Natural killer cell treated with Interleukin-12 subunit alpha and Interleukin-12 subunit beta and Interleukin-15 and Interleukin-18, amount 100 ng/mL, for 72 hours (primary cell): Measurements from ENCODE around the gene KLHL40. TPM values are rescaled to one million over a fixed set of nuclear protein-coding genes. Genes with fewer than 3 reads are reported as not detected.

Experiments
- ATAC-seq, 2 donors: fragments of 150-1000 bp; cut with Tn5 transposase in 1 of 2; sonication (Bioruptor Pico), chemical (Tn5 transposase) in 1 of 2; 2 replicates each; pipeline ENCODE4 v1.10.0; 2021
- DNase-seq: peaks from one replicate; pipeline ENCODE4 v3.0.0; 2022; ENCODE audit warnings: low spot score
- H3K27ac Mint-ChIP-seq, 2 donors: 1 replicate in 1 of 2; 2 replicates in 1 of 2; pipeline ENCODE4 v1.8.0; 2022; ENCODE audit warnings: mixed read lengths in 2 of 2, mild to moderate bottlenecking in 1 of 2, moderate library complexity in 1 of 2
- H3K27me3 Mint-ChIP-seq, 2 donors: 1 replicate in 1 of 2; 2 replicates in 1 of 2; pipeline ENCODE4 v1.8.0; 2022; ENCODE audit warnings: mixed read lengths in 2 of 2
- H3K36me3 Mint-ChIP-seq: one replicate; pipeline ENCODE4 v1.8.0; 2022; ENCODE audit warnings: mixed read lengths
- H3K4me1 Mint-ChIP-seq, 2 donors: 1 replicate in 1 of 2; 2 replicates in 1 of 2; pipeline ENCODE4 v1.8.0; 2022; ENCODE audit warnings: low read depth in 2 of 2, mixed read lengths in 2 of 2, mild to moderate bottlenecking in 1 of 2
- H3K4me3 Mint-ChIP-seq: one replicate; pipeline ENCODE4 v1.8.0; 2022; ENCODE audit warnings: mixed read lengths
- H3K9me3 Mint-ChIP-seq: 2 replicates; pipeline ENCODE4 v1.8.0; 2022; ENCODE audit warnings: mixed read lengths
- total RNA-seq, 2 donors: library from RNA; stranded (reverse); gene quantifications; one replicate each; pipeline ENCODE4 v1.2.3, GENCODE V29; 2022

KLHL40 gene
- total RNA-seq, 2 donors from 2014 or later, result not detected

- Mint-ChIP-seq H3K9me3 (no peaks in the 10 kb centered on the region), H3K4me3 (no peak overlapping the region), H3K27ac (no peak overlapping the region), H3K27me3 (peaks cover 0 to 2% of the 10 kb centered on the region in 2 donors), H3K36me3 (no peaks in the 10 kb centered on the region), H3K4me1 (peaks cover 0 to 3% of the 10 kb centered on the region in 2 donors)
- ATAC-seq, result no peak
- no peak for DNase-seq
Observed at GRCh38 chr3:42693530-42693930, 8.2 kb downstream of the KLHL40 start.

- Mint-ChIP-seq H3K36me3 (no peaks in the 10 kb centered on the region), H3K9me3 (no peaks in the 10 kb centered on the region), H3K27me3 (peaks cover 0 to 2% of the 10 kb centered on the region in 2 donors), H3K4me1 (peaks cover 0 to 7% of the 10 kb centered on the region in 2 donors), H3K4me3 (no peak overlapping the region), H3K27ac (no peak overlapping the region)
- ATAC-seq (no peak), DNase-seq (no peak)
Observed at GRCh38 chr3:42694366-42694765, 9.0 kb downstream of the KLHL40 start.

GRCh38 chr3:42696356-42697288 lies 11.3 kb downstream of the KLHL40 start:
- no peaks in the 10 kb centered on the region for H3K9me3 Mint-ChIP-seq
- peaks cover 10 to 11% of the 10 kb centered on the region in 2 donors for H3K4me1 Mint-ChIP-seq
- no peak overlapping the region for H3K27ac Mint-ChIP-seq
- peaks cover 5 to 10% of the 10 kb centered on the region in 2 donors for H3K27me3 Mint-ChIP-seq
- H3K36me3 Mint-ChIP-seq, result no peaks in the 10 kb centered on the region
- DNase-seq, result no peak
- ATAC-seq, result no peak
- no peak overlapping the region for H3K4me3 Mint-ChIP-seq

GRCh38 chr3:42697289-42698051 lies 12.1 kb downstream of the KLHL40 start:
- no peaks in the 10 kb centered on the region for H3K36me3 Mint-ChIP-seq
- peaks cover 10 to 11% of the 10 kb centered on the region in 2 donors for H3K4me1 Mint-ChIP-seq
- H3K9me3 Mint-ChIP-seq, result no peaks in the 10 kb centered on the region
- no peak overlapping the region for H3K4me3 Mint-ChIP-seq
- no peak overlapping the region for H3K27ac Mint-ChIP-seq
- DNase-seq (no peak), ATAC-seq (no peak)
- H3K27me3 Mint-ChIP-seq, result peaks cover 5 to 10% of the 10 kb centered on the region in 2 donors

GRCh38 chr3:42698216-42698910 lies 13.0 kb downstream of the KLHL40 start:
- H3K27ac Mint-ChIP-seq, result no peak overlapping the region
- H3K36me3 Mint-ChIP-seq, result no peaks in the 10 kb centered on the region
- H3K4me1 Mint-ChIP-seq, result peaks cover 10 to 11% of the 10 kb centered on the region in 2 donors
- ATAC-seq (no peak), DNase-seq (no peak)
- H3K27me3 Mint-ChIP-seq, result peaks cover 5 to 10% of the 10 kb centered on the region in 2 donors
- no peak overlapping the region for H3K4me3 Mint-ChIP-seq
- H3K9me3 Mint-ChIP-seq, result no peaks in the 10 kb centered on the region

- H3K9me3 Mint-ChIP-seq, result no peaks in the 10 kb centered on the region
- peaks cover 5 to 10% of the 10 kb centered on the region in 2 donors for H3K27me3 Mint-ChIP-seq
- no peak overlapping the region for H3K4me3 Mint-ChIP-seq
- ATAC-seq (peak in 1 of 2 donors; percentile 21), DNase-seq (no peak)
- no peak overlapping the region for H3K27ac Mint-ChIP-seq
- H3K4me1 Mint-ChIP-seq, result peaks cover 10 to 11% of the 10 kb centered on the region in 2 donors
- no peaks in the 10 kb centered on the region for H3K36me3 Mint-ChIP-seq
Observed at GRCh38 chr3:42698911-42699230, 13.5 kb downstream of the KLHL40 start.

GRCh38 chr3:42699511-42699971 lies 14.2 kb downstream of the KLHL40 start:
- H3K36me3 Mint-ChIP-seq, result no peaks in the 10 kb centered on the region
- no peaks in the 10 kb centered on the region for H3K9me3 Mint-ChIP-seq
- H3K27ac Mint-ChIP-seq, result no peak overlapping the region
- DNase-seq, result no peak
- no peak overlapping the region for H3K4me3 Mint-ChIP-seq
- H3K4me1 Mint-ChIP-seq, result peaks cover 10 to 11% of the 10 kb centered on the region in 2 donors
- H3K27me3 Mint-ChIP-seq, result peaks cover 5 to 10% of the 10 kb centered on the region in 2 donors
- ATAC-seq, result no peak

- Mint-ChIP-seq H3K27ac (no peak overlapping the region), H3K4me3 (no peak overlapping the region), H3K4me1 (peaks cover 10 to 11% of the 10 kb centered on the region in 2 donors), H3K36me3 (no peaks in the 10 kb centered on the region), H3K27me3 (peaks cover 5 to 10% of the 10 kb centered on the region in 2 donors), H3K9me3 (no peaks in the 10 kb centered on the region)
- DNase-seq (no peak), ATAC-seq (no peak)
Observed at GRCh38 chr3:42700366-42701288, 15.3 kb downstream of the KLHL40 start.

- peaks cover 10 to 11% of the 10 kb centered on the region in 2 donors for H3K4me1 Mint-ChIP-seq
- peak; percentile 60 to 83 for ATAC-seq
- peaks cover 5 to 10% of the 10 kb centered on the region in 2 donors for H3K27me3 Mint-ChIP-seq
- H3K4me3 Mint-ChIP-seq, result no peak overlapping the region
- H3K36me3 Mint-ChIP-seq, result no peaks in the 10 kb centered on the region
- DNase-seq, result no peak
- H3K27ac Mint-ChIP-seq, result no peak overlapping the region
- H3K9me3 Mint-ChIP-seq, result no peaks in the 10 kb centered on the region
Observed at GRCh38 chr3:42701371-42702065, 16.2 kb downstream of the KLHL40 start.

GRCh38 chr3:42702066-42702951 lies 17.0 kb downstream of the KLHL40 start, which contains the start of gene HHATL:
TSS of gene HHATL (minus strand) at chr3:42702798. CDS start at chr3:42700826, 1,972 bp downstream.
- Mint-ChIP-seq H3K4me3 (no peak within 1 kb of the TSS), H3K36me3 (no peaks in the 10 kb centered on the region), H3K9me3 (no peaks in the 10 kb centered on the region), H3K4me1 (peaks cover 10 to 11% of the 10 kb centered on the region in 2 donors), H3K27ac (no peak within 1 kb of the TSS), H3K27me3 (peaks cover 5 to 10% of the 10 kb centered on the region in 2 donors)
- ATAC-seq (no peak), DNase-seq (no peak)

- H3K4me3 Mint-ChIP-seq, result no peak overlapping the region
- ATAC-seq (no peak), DNase-seq (no peak)
- H3K4me1 Mint-ChIP-seq, result peaks cover 10 to 11% of the 10 kb centered on the region in 2 donors
- H3K9me3 Mint-ChIP-seq, result no peaks in the 10 kb centered on the region
- H3K27ac Mint-ChIP-seq, result no peak overlapping the region
- peaks cover 5 to 10% of the 10 kb centered on the region in 2 donors for H3K27me3 Mint-ChIP-seq
- no peaks in the 10 kb centered on the region for H3K36me3 Mint-ChIP-seq
Observed at GRCh38 chr3:42702982-42703694, 17.8 kb downstream of the KLHL40 start.
